ENCODE results near the gene CAPN14.

The CAPN14 gene

GRCh38 chr2:31223749-31224148 lies 6.4 kb upstream of the CAPN14 start:
- DNase-seq: no peak

GRCh38 chr2:31223026-31223425 lies 5.7 kb upstream of the CAPN14 start:
- DNase-seq: no peak

- no peak for DNase-seq
These were observed 4.8 kb upstream of the CAPN14 start for GRCh38 chr2:31222071-31222470.

- no peak for DNase-seq
These were observed 4.2 kb upstream of the CAPN14 start for GRCh38 chr2:31221544-31221943.

GRCh38 chr2:31219131-31219969 lies 2.0 kb upstream of the CAPN14 start:
- DNase-seq: no peak

GRCh38 chr2:31216734-31217133 lies 581 bp downstream of the CAPN14 start:
- DNase-seq: no peak

GRCh38 chr2:31214444-31214915 lies 2.8 kb downstream of the CAPN14 start:
- no peak for DNase-seq

GRCh38 chr2:31213601-31214443 lies 3.5 kb downstream of the CAPN14 start:
- no peak for DNase-seq

GRCh38 chr2:31212659-31213600 lies 4.4 kb downstream of the CAPN14 start:
- DNase-seq: no peak

GRCh38 chr2:31208240-31208639 lies 9.1 kb downstream of the CAPN14 start:
- DNase-seq: no peak

- no peak for DNase-seq
These were observed 9.5 kb downstream of the CAPN14 start for GRCh38 chr2:31207790-31208189.

GRCh38 chr2:31205613-31206012 lies 11.7 kb downstream of the CAPN14 start:
- DNase-seq: no peak

- no peak for DNase-seq
These were observed 12.1 kb downstream of the CAPN14 start for GRCh38 chr2:31205186-31205585.

- no peak for DNase-seq
These were observed 12.5 kb downstream of the CAPN14 start for GRCh38 chr2:31204783-31205182.

- no peak for DNase-seq
These were observed 13.4 kb downstream of the CAPN14 start for GRCh38 chr2:31203916-31204315.

- no peak for DNase-seq
These were observed 14.5 kb downstream of the CAPN14 start for GRCh38 chr2:31202833-31203232.

- DNase-seq: no peak
These were observed 15.3 kb downstream of the CAPN14 start for GRCh38 chr2:31202041-31202440.

- DNase-seq: no peak
These were observed 16.3 kb downstream of the CAPN14 start for GRCh38 chr2:31200972-31201371.

GRCh38 chr2:31199206-31199605 lies 18.1 kb downstream of the CAPN14 start:
- DNase-seq: no peak

GRCh38 chr2:31197669-31198068 lies 19.6 kb downstream of the CAPN14 start:
- no peak for DNase-seq

- no peak for DNase-seq
These were observed 20.1 kb downstream of the CAPN14 start for GRCh38 chr2:31197166-31197565.

- DNase-seq: no peak
These were observed 20.7 kb downstream of the CAPN14 start for GRCh38 chr2:31196622-31197021.

GRCh38 chr2:31193806-31194205 lies 23.5 kb downstream of the CAPN14 start:
- DNase-seq: no peak
